Activated naive CD4-positive, alpha-beta T cell treated with anti-CD3 and anti-CD28 coated beads, Interleukin-2, amount 50 U/mL, for 72 hours (primary cell): ENCODE results near the gene SF3B2. TPM values are rescaled to one million over a fixed set of nuclear protein-coding genes. Genes with fewer than 3 reads are reported as not detected.
A peak's percentile ranks its signal among the peaks of the same experiment; 100 is the strongest.
"Not testable (repeated sequence)": the region's sequence is repeated elsewhere in the genome, so short reads cannot be mapped to it uniquely, and the experiment has no call there.

ENCODE experiments used
- ATAC-seq, 2 donors: fragments of 150-1000 bp; cut with Tn5 transposase; 2 replicates each; pipeline ENCODE4 v1.10.0; 2021; ENCODE audit warnings: mild to moderate bottlenecking in 2 of 2, moderate library complexity in 2 of 2
- DNase-seq, 2 donors: peaks; one replicate each; pipeline ENCODE4 v3.0.0; 2021 to 2022; ENCODE audit warnings: low spot score in 2 of 2
- H3K27ac Mint-ChIP-seq, 2 donors: one replicate each; pipeline ENCODE4 v1.8.0; 2022; ENCODE audit warnings: mild to moderate bottlenecking in 2 of 2, mixed read lengths in 2 of 2
- H3K36me3 Mint-ChIP-seq, 2 donors: one replicate each; pipeline ENCODE4 v1.8.0; 2022; ENCODE audit warnings: mixed read lengths in 2 of 2
- H3K9me3 Mint-ChIP-seq, 2 donors: one replicate each; pipeline ENCODE4 v1.8.0; 2022; ENCODE audit warnings: mixed read lengths in 2 of 2
- total RNA-seq, 2 donors: library from RNA; stranded (reverse); gene quantifications; one replicate each; pipeline ENCODE4 v1.2.3, GENCODE V29; 2022

Gene SF3B2
- total RNA-seq, 2 donors from 2014 or later = 236 to 246 TPM

DNA sequence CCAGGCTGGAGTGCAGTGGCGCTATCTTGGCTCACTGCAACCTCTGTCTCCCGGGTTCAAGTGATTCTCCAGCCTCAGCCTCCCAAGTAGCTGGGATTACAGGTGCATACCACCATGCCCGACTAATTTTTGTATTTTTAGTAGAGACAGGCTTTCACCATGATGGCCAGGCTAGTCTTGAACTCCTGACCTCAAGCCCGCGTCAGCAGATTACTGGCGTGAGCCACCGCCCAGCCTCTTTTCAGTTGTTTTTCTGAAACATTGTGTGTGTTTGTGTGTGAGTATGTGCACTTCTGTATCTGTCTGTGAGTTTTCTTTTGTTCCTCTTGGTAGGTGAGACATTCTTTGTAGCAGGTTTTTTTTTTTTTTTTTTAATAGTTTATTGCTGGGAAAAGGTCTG, 26.8 kb downstream of the SF3B2 start:
- not testable (repeated sequence) for ATAC-seq, DNase-seq, H3K9me3 Mint-ChIP-seq
- Mint-ChIP-seq H3K27ac (peak overlapping the region; percentile 92 to 95), H3K36me3 (peaks cover 0 to 24% of the 10 kb centered on the region in 2 donors)

- peak in 1 of 2 donors; percentile 58 for DNase-seq
- H3K27ac Mint-ChIP-seq = peak overlapping the region; percentile 92 to 98
- H3K9me3 Mint-ChIP-seq = no peaks in the 10 kb centered on the region
- peaks cover 0 to 16% of the 10 kb centered on the region in 2 donors for H3K36me3 Mint-ChIP-seq
- ATAC-seq = peak; percentile 63 to 68
Measured at GRCh38 chr11:66080055-66080817, 28.1 kb downstream of the SF3B2 start.

DNA sequence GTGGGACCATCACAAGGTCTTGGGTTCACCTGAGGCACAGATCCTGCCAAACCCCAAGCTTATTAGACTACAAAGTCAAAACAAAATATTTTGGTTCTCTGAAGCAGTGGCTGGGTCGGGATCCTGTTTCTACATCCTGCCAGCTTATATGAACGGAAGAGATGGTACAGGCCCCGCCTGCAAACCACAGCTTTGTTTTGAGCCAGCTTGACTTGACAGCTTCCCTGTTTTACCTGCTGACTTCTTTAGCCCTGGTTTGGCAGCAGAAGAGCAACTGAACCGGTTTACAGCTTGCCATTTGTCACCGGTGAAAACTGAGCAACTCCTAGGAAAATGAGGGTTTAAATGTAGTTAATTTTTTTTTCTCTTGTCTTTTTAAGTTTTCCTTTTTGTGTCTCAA, 29.3 kb downstream of the SF3B2 start:
- ATAC-seq = peak; percentile 81 to 83
- peaks cover 0 to 16% of the 10 kb centered on the region in 2 donors for H3K36me3 Mint-ChIP-seq
- H3K9me3 Mint-ChIP-seq = no peaks in the 10 kb centered on the region
- H3K27ac Mint-ChIP-seq = peak overlapping the region; percentile 92 to 98
- peak in 1 of 2 donors; percentile 49 for DNase-seq

DNA sequence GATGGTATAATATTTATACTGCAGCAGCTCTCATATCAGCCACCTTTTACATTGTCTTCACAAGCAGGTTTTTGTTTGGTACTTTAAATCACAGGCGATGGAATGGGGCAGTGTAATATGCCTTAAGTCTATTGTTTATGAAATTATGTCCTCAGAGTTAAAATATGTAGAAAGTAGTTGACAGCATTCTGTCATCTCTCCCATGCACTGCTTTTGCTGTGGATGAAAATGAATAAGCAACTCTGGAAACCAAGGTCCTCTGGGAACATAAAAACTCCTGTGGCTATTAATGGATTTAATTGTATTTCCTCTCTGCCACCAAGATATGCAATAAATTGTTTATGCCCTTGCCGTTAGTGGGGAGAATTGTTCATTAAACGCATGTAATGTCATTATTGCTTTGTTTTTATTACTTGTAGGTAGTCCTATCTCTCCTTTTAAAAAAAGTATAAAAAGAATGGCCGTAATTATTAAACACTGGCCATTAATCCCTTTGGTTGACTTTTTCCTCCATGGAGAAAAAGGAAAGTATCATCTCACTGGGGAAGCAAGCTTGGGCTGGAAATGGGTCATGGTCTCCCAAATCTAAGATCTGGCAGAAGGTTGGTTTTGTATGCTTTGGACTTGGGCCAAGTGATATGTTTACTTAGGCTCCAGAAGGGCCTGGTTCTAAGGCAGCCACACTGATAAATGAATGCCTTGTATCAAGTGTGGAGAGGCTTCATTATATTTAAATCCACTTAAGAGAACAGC, 31.0 kb downstream of the SF3B2 start:
- Mint-ChIP-seq H3K9me3 (no peaks in the 10 kb centered on the region), H3K27ac (peak overlapping the region; percentile 44 to 45), H3K36me3 (peaks cover 0 to 13% of the 10 kb centered on the region in 2 donors)
- DNase-seq (no peak), ATAC-seq (no peak)

DNA sequence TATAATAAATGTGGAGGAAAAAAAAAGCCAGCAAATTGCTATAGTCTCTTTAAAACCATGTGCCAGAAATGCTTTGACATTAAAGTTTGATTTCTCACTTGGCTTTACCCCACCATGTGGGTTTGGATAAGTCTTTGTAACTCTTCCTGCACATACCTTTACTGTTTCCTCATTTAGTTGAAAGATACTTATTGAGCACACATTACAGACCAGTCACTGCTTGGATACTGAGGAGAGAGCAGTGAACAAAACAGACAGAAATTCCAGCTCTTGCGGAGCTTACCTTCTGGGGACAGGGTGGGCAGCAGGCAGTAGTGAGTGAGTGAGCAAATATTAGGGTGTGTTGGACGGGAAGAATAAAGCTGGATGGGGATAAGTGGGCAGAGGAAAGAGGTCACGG, 31.6 kb downstream of the SF3B2 start:
- Mint-ChIP-seq H3K9me3 (no peaks in the 10 kb centered on the region), H3K36me3 (peaks cover 0 to 10% of the 10 kb centered on the region in 2 donors), H3K27ac (peak overlapping the region; percentile 44 to 82)
- no peak for DNase-seq
- ATAC-seq = no peak

GRCh38 chr11:66084821-66085475, 32.8 kb downstream of the SF3B2 start:
- no peak for ATAC-seq
- DNase-seq = no peak
- H3K27ac Mint-ChIP-seq = peak overlapping the region; percentile 44 to 82
- peaks cover 0 to 19% of the 10 kb centered on the region in 2 donors for H3K36me3 Mint-ChIP-seq
- no peaks in the 10 kb centered on the region for H3K9me3 Mint-ChIP-seq

DNA sequence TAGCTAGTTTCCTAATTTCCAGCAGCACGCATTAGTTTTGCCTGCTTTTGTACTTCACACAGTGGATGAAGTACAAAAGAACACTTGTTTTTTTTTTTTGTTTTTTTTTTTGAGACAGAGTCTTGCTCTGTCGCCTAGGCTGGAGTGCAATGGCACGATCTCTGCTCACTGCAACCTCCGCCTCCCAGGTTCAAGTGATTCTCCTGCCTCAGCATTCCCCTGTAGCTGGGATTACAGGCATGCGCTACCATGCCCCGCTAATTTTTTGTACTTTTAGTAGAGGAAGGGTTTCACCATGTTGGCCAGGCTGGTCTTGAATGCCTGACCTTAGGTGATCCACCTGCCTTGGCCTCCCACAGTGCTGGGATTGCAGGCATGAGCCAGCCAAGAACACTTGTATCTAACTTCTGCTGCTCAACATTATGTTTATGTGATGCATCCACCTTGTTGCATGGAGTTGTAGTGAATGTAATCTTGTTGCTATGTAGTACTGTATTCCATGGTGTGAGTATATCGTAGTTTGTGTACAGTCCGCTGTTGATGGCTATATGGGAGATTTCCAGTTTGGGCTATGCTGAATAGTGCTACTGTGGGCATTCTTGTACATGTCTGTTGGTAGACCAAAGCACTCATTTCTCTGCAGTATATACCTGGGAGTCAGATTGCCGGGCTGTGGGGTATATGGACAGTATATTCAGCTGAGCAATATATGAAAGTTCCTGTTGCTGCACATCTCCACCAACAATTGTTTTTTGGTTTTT, 35.2 kb downstream of the SF3B2 start:
- DNase-seq = no peak
- peaks cover 0 to 28% of the 10 kb centered on the region in 2 donors for H3K36me3 Mint-ChIP-seq
- H3K9me3 Mint-ChIP-seq = no peaks in the 10 kb centered on the region
- peak overlapping the region in 1 of 2 donors; percentile 20 for H3K27ac Mint-ChIP-seq
- ATAC-seq = no peak

GRCh38 chr11:66089067-66089466, 36.9 kb downstream of the SF3B2 start:
- DNase-seq (no peak), ATAC-seq (no peak)
- no peak overlapping the region for H3K27ac Mint-ChIP-seq
- peaks cover 0 to 34% of the 10 kb centered on the region in 2 donors for H3K36me3 Mint-ChIP-seq
- no peaks in the 10 kb centered on the region for H3K9me3 Mint-ChIP-seq

GRCh38 chr11:66090288-66090687, 38.1 kb downstream of the SF3B2 start:
- ATAC-seq (no peak), DNase-seq (no peak)
- no peaks in the 10 kb centered on the region for H3K9me3 Mint-ChIP-seq
- peaks cover 0 to 34% of the 10 kb centered on the region in 2 donors for H3K36me3 Mint-ChIP-seq
- H3K27ac Mint-ChIP-seq = peak overlapping the region in 1 of 2 donors; percentile 29

GRCh38 chr11:66092125-66092524, 40.0 kb downstream of the SF3B2 start:
- not testable (repeated sequence) for ATAC-seq, DNase-seq, H3K9me3 Mint-ChIP-seq, H3K27ac Mint-ChIP-seq
- H3K36me3 Mint-ChIP-seq = peaks cover 0 to 34% of the 10 kb centered on the region in 2 donors

DNA sequence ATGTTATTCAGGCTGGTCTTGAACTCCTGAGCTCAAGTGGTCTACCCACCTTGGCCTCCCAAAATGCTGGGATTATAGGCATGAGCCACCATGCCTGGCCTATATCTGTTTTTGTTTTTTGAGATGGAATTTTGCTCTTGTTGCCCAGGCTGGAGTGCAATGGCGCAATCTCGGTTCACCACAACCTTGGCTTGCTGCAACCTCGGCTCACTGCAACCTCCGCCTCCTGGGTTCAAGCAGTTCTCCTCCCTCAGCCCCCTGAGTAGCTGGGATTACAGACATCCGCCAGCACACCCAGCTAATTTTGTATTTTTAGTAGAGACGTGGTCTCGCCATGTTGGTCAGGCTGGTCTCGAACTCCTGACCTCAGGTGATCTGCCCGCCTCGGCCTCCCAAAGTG, 47.6 kb downstream of the SF3B2 start:
- not testable (repeated sequence) for H3K9me3 Mint-ChIP-seq, ATAC-seq, H3K36me3 Mint-ChIP-seq, DNase-seq
- peak overlapping the region in 1 of 2 donors; percentile 96 for H3K27ac Mint-ChIP-seq

DNA sequence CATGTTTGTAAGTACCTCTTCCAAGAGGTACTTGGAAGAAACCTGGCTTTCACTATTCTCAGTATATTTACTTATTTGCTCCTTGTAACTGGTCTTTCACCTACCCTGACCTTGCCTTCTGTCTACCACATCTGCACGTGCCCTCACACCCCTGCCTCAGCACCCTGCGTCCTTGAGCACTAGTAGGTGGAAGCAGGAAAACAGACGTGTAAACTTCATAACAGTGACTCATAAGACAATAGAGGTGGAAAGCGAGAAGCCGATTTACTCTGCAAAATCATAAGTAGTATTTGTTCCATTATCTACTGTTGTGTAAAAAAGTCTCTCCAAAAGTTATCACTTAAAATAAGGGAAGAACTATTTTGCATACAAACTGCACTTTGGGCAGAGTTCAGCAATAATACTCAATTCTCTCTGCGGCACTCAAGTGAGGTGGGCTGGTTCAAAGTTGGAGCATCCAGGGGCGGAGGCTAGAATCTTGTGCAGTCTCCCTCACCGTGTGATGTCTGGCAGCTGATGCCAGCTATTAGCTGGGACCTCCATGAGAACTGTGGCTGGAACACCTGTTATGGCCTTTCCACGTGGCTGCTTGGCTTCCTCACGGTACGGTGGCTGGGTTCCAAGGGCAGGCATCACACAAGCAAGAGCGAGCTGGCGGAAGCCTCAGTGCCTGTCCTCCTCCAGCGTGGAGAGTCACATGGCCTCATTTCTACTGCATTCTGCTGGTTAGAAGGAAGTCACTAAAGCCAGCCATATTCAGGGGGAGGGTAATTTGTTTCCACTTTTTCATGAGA, 48.3 kb downstream of the SF3B2 start:
- peaks cover 8% of the 10 kb centered on the region in 2 donors for H3K36me3 Mint-ChIP-seq
- ATAC-seq (peak; percentile 91 to 94), DNase-seq (peak; percentile 55 to 75)
- H3K9me3 Mint-ChIP-seq = no peaks in the 10 kb centered on the region
- peak overlapping the region; percentile 86 to 96 for H3K27ac Mint-ChIP-seq

DNA sequence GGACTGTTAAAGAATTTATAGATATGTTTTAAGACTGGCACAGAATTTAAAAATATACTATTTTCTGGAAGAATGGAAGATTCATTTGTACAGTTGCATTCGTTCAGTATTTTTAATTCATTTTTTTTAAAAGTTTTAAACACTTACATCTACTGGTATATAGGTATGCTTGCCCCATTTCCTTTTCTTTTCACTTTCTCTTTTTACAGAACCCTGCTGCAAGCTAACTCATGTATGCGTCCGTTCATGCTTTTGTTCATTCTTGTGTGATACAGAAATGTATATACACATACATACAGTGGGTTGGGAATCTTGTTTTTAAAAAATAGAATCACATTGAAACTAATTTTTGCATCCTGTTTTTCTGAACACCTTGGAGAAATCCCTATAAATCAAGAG, 48.9 kb downstream of the SF3B2 start:
- DNase-seq (no peak), ATAC-seq (peak; percentile 41 to 55)
- Mint-ChIP-seq H3K36me3 (peaks cover 8 to 14% of the 10 kb centered on the region in 2 donors), H3K9me3 (no peaks in the 10 kb centered on the region), H3K27ac (peak overlapping the region; percentile 86 to 96)

GRCh38 chr11:66104057-66104638, 52.0 kb downstream of the SF3B2 start:
- ATAC-seq (no peak), DNase-seq (no peak)
- Mint-ChIP-seq H3K9me3 (peaks cover 0 to 4% of the 10 kb centered on the region in 2 donors), H3K36me3 (peaks cover 8 to 26% of the 10 kb centered on the region in 2 donors), H3K27ac (peak overlapping the region; percentile 77 to 87)
